TTC549 (cell line): ENCODE results near the gene OXER1.

Experiments
- FAIRE-seq: peaks from 2 replicates; lab custom pipeline; 2012; peaks lifted over from hg19 to GRCh38; lab: Jason Lieb, UNC

The OXER1 gene

DNA sequence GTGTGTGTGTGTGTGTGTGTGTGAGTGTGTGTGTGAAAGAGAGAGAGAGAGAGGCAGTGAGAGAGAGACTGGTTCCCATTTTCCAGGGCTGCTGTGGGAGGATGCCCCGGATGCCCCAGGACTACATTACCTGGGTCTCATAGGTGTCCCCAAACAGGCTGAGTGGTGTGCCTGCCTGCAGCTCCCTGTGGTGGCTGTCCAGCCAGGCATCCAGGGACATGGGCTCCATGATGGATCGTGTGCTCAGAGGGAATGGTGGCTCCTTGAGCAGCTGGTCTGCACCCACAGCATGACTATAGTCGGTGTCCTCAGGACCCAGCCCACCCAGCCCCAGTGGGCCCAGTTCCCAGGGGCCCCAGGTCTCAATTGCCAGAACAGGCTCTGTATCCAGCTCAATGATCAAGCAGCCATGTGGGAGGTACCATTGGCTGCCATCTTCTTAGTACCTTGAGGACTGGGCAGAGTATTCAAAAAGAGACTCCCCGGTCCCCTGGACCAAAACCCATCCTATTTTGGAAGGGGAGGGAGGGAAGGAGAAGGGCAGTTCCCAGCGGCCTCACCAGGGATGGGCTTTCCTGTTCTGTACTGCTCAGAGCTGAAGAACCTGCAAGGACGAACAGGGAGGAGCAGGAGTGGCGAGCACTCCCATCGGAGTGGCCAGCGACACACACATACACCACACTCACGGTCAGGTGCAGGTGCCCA, 5.8 kb upstream of the OXER1 start:
- no peak for FAIRE-seq

DNA sequence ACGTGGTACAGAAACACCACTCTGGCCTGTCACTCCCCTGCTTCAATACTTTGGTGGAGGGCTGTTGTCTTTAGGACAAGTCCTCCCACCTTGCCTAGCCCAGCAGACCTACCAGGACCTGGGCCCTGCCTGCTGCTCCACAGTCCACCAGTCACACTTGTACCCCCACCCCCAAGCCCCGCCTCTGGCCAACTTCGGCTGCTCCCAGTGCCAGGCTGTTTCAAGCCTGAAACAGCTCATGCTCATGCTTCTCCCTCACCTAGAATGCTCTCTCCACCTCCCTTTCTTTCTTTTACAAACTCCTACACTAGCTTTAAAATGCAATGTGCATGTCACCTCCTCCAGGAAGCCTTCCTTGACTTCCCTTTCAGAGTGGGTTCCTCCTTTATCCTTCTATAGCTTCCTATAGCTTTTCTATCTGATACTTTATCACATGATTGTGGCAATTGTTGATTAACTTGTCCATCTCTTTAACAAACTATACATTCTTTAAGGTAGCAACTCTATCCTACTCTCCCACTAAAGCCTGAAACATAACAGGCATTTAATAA, 4.8 kb upstream of the OXER1 start:
- no peak for FAIRE-seq

- FAIRE-seq, result no peak
Observed at GRCh38 chr2:42767899-42768705, 4.2 kb upstream of the OXER1 start.

- FAIRE-seq, result no peak
Observed at GRCh38 chr2:42767080-42767898, 3.4 kb upstream of the OXER1 start.

DNA sequence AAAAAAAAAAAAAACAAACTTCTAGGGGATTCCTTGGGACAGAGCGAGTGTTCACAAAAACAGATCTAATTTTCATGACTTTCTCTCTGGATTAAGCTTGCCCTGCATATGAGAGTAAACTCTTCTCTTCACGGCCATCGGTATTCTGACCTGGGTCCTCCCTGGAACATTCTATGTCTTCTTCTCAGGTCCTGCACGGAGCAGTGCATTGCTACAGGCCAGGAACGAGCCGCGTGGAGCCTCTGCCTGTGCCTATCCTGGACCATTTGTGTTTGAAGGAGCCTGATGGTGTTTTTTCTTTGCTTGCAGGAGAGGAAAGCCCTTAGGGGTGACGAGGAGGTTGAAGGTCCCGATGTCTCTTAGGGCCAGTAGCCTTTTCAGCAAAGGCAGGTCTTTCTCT, 1.8 kb upstream of the OXER1 start:
- FAIRE-seq, result no peak

- no peak for FAIRE-seq
Observed at GRCh38 chr2:42764901-42765300, 966 bp upstream of the OXER1 start.

DNA sequence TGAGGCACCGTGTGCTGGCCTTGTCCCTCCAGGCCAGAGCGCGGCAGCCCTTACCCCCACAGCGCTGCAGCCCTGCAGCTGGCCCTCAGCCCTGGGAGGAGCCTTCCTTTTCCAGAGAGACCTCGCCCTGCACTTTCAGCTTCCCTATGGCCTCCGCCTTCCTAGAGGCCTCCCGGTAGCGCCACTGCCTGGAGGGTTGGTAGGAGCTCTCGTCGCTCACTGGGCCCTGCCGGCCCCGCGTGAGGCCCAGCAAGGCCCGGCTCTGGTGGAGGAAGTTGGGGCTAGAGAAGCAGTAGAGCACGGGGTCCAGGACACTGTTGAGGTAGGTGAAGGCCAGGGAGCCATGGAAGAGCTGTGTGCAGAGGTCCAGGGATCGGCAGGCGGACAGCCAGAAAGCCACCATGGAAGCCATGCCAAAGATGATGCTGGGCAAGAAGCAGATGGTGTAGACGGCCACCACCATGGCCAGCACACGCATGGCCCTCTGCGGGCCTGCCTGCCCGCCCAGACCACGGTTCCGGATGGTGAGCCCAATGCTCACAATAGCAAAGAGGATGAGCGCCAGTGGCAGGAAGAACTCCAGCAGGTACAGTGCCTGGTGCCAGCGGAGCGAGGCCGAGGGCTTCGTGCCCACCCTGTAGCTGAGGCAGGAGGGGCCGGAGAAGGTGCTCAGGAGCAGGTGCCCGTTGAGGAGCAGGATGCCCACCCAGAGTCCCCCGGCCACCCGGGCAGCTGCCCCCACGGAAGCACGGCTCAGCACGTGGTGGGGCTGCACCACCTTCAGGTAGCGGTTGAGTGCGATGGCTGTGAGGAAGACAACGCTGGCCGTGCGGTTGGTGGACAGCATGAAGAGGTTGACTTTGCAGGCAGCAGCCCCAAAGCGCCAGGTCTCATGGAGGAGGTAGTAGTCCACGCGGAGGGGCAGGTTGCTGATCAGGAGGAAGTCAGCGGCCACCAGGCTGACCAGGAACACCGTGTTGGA, 821 bp downstream of the OXER1 start:
- no peak for FAIRE-seq

GRCh38 chr2:42762155-42762554, 1.8 kb downstream of the OXER1 start:
- FAIRE-seq, result no peak

GRCh38 chr2:42761554-42761953, 2.4 kb downstream of the OXER1 start:
- no peak for FAIRE-seq

- FAIRE-seq, result no peak
Observed at GRCh38 chr2:42758751-42759150, 5.2 kb downstream of the OXER1 start.

DNA sequence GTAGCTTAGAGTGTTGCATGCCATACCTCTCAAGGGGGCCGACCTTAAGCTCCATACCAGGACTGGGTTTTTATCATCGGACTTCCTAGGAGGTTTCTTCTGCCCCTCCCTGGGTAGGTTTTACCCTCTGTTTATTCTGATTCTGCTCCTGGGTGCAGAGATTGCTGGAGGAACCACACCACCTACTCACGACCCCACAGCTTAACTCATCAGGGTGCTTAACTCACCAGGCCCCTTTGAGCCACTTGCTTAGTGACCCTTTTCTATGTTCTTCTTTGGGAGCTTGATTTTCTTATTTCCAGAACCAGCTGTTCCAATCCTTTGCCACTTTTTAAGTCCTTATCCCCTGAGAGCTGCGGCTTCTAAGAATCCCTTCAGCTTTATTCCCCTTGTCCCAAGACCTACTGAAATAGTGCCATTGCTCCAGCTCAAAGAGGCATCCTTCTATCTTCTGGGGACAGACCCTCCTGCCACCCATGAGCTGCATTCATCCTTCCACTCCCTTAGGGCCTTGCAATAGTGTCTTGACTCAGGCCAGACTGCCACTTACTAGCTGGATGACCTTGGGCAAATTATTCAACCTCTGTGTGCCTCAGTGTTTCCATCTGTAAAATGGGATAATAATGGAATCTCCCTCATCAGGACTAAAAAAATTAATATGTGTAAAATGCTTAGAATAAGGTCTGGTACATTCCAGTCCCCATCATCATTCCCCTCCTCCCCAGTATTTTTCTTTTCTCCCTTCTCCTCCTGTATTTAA, 5.8 kb downstream of the OXER1 start:
- no peak for FAIRE-seq

GRCh38 chr2:42756966-42757513, 6.9 kb downstream of the OXER1 start:
- FAIRE-seq, result no peak

GRCh38 chr2:42756150-42756775, 7.7 kb downstream of the OXER1 start:
- FAIRE-seq, result no peak

DNA sequence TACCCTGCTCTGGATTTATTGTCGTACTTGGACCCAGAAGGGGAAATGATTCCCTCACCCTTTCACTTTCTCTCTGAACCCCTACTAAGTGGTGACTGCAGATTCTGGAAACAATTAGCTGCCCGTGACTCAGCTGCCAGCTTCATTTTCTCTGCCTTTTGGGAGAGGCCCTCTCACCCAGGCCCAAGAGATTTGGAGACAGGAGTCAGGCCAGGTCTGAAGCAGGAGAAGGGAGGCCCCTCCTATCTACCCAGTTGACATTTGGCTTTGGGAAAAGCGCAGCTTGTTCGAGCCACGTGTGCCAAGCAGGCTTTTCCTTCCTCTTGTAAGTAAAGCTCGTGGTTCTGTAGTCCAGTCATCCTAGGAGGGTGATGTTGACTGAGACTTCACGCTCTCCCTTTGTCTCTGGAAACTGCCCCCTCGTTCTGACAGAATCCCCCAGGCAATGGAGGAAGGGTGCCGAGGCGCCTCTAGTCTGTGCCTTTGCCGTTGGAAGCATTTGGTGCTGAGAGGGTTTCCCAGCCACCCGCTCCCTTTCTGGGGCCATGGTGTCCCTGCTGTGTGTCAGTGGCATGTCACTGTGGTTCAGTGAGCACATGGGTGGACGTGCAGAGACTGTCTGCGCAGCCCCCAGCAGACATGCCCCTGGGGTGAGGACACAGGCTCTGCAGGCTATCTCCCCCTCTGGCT, 8.6 kb downstream of the OXER1 start:
- no peak for FAIRE-seq

DNA sequence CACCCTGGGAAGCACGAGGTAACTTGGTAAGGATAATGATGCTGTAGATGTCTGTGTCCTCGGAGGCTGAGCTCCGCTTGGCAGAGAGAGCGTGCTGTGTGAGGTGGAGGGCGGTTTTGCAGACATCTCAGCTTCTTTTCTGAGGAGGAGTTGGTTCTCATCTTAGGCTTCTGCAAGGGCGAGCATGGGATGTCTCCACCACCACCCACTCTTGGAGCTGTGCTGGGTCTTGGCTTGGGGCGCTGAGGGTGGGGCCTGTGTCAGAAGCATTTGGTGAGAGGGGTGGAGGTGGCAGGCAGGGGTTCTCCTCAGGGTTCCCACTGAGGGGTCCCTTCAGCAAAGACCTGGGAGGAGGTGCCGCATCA, 9.2 kb downstream of the OXER1 start:
- no peak for FAIRE-seq

DNA sequence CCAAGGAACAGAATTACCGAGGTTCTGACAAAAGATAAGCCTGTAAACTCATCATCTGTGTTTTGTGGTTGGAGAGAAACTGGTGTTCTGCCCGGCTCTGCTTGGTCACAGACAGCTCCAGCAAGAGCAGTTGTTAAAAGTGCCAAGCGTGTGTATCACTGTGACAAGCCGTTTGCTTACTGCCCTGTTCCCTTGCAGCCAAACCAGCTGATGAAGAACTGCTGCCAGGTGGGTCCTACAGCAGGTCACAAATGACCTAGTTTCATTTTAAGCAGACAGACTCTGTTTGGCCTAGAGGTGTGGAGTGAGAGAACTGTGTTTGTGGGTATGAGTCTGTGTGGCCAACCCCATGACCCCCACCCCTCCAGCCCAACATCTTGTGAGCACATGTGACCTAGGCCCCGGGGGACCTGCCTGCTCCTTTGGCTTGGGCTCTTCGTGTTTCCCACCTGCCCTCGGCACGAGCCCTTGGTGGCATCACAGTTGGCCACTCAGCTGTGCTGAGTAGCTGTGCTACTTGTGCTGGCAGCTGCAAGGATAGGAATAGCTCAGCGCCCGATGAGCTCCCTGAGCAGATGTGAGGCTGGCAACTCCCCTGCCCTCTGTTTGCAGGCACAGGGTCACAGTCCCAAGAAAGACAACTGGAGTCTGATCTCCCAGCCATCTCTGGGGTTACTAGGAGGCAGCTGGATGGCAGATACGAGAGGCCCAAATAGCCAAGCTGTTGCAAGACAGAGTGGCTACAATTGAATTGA, 9.7 kb downstream of the OXER1 start:
- no peak for FAIRE-seq

GRCh38 chr2:42752816-42753813, 10.8 kb downstream of the OXER1 start:
- FAIRE-seq, result no peak
